ENCODE measurements around the gene SLC39A13. TPM values are rescaled to one million over a fixed set of nuclear protein-coding genes. Genes with fewer than 3 reads are reported as not detected.

Gene SLC39A13
- total RNA-seq, 1 donor from 2014 or later: 76.6 TPM

DNA sequence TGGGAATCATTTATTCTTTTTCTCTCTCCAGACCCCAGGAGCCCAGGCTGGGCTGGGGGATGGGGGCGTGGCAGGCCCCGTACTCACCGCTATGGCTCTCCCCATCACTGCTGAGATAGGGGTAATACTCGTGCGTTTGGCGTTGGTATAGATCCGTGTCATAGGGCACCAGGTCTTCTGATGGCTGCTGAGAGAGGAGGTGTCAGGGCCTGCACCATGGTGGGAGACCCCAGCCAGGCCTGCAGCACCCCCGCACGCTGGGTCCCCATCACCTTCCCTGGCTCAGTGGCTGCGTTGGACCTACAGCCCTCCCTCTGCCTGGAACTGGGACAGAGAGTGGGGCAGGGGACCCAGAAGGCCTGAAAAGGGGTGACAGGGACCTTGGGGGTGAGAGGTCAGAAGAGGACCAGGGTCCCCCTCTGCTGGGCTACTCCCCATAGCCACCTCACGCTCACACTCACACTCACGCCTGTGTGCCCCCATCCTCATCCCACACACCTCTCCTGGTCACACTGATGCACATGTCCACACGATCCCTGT, 32.8 kb upstream of the SLC39A13 start:
- FAIRE-seq: no peak
- no peak for TF ChIP-seq EZH2 (IDR thresholded peaks at IDR 0.05; ENCODE audit: insufficient read depth, low read length)
- TF ChIP-seq, protein P1, sequence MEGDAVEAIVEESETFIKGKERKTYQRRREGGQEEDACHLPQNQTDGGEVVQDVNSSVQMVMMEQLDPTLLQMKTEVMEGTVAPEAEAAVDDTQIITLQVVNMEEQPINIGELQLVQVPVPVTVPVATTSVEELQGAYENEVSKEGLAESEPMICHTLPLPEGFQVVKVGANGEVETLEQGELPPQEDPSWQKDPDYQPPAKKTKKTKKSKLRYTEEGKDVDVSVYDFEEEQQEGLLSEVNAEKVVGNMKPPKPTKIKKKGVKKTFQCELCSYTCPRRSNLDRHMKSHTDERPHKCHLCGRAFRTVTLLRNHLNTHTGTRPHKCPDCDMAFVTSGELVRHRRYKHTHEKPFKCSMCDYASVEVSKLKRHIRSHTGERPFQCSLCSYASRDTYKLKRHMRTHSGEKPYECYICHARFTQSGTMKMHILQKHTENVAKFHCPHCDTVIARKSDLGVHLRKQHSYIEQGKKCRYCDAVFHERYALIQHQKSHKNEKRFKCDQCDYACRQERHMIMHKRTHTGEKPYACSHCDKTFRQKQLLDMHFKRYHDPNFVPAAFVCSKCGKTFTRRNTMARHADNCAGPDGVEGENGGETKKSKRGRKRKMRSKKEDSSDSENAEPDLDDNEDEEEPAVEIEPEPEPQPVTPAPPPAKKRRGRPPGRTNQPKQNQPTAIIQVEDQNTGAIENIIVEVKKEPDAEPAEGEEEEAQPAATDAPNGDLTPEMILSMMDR (IDR thresholded peaks at IDR 0.05; ENCODE audit: insufficient read depth, low read depth, low read length): no peak
- H3K4me1 Mint-ChIP-seq (ENCODE audit: low read depth, unreplicated experiment): peaks cover 11% of the 10 kb centered on the region
- Histone ChIP-seq H3K79me2 (ENCODE audit: insufficient read depth, low read length) (no peaks in the 10 kb centered on the region), H3K9ac (ENCODE audit: low read length) (no peak overlapping the region), H3K4me1 (ENCODE audit: insufficient read depth, low read length) (peaks cover 6% of the 10 kb centered on the region), H2AFZ (ENCODE audit: low read depth, low read length) (no peak overlapping the region), H3K27ac (ENCODE audit: low read depth, low read length) (no peak overlapping the region), H3K4me3 (ENCODE audit: insufficient read depth, low read depth, low read length) (no peak overlapping the region), H4K20me1 (ENCODE audit: insufficient read depth, low read length) (no peaks in the 10 kb centered on the region), H3K36me3 (ENCODE audit: insufficient read depth, low read length) (no peaks in the 10 kb centered on the region), H3K27me3 (ENCODE audit: insufficient read depth, low read length) (no peaks in the 10 kb centered on the region), H3K4me2 (ENCODE audit: low read length) (no peak overlapping the region), H3K9me3 (ENCODE audit: insufficient read depth, low read depth, low read length) (no peaks in the 10 kb centered on the region)
- no peaks in the 10 kb centered on the region for H3K27me3 Mint-ChIP-seq (ENCODE audit: low read depth, unreplicated experiment)
- no peaks in the 10 kb centered on the region for H3K36me3 Mint-ChIP-seq (ENCODE audit: low read depth, unreplicated experiment)
- H3K4me3 Mint-ChIP-seq (ENCODE audit: unreplicated experiment): no peak overlapping the region
- DNase-seq (ENCODE audit: low read depth): no peak
- no peak overlapping the region for H3K27ac Mint-ChIP-seq (ENCODE audit: unreplicated experiment)
- no peaks in the 10 kb centered on the region for H3K9me3 Mint-ChIP-seq (ENCODE audit: unreplicated experiment)

DNA sequence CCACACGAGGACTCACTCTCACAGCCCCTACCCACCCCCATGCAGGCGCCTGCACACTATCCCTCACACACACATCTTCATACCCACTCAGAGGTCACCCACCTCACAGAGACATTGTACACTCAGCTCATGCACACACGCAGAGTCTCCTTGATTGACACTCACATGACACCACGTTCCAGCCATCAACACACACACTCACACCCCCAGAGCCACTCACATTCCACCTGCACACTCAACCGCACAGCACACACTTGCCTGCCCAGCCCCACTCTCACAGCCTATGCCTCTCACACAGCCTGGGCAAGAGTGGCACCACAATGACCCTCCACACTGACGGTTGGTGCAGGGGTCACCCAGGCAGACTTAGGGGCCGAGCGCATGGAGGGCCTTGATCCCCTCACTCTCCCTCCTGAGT, 32.3 kb upstream of the SLC39A13 start:
- no peak overlapping the region for H3K27ac Mint-ChIP-seq (ENCODE audit: unreplicated experiment)
- H3K9me3 Mint-ChIP-seq (ENCODE audit: unreplicated experiment): no peaks in the 10 kb centered on the region
- no peaks in the 10 kb centered on the region for H3K9me3 ChIP-seq (ENCODE audit: insufficient read depth, low read depth, low read length)
- no peaks in the 10 kb centered on the region for H3K36me3 Mint-ChIP-seq (ENCODE audit: low read depth, unreplicated experiment)
- H3K27me3 ChIP-seq (ENCODE audit: insufficient read depth, low read length): no peaks in the 10 kb centered on the region
- H3K4me3 ChIP-seq (ENCODE audit: insufficient read depth, low read depth, low read length): no peak overlapping the region
- no peak overlapping the region for H3K27ac ChIP-seq (ENCODE audit: low read depth, low read length)
- H3K36me3 ChIP-seq (ENCODE audit: insufficient read depth, low read length): no peaks in the 10 kb centered on the region
- no peaks in the 10 kb centered on the region for H4K20me1 ChIP-seq (ENCODE audit: insufficient read depth, low read length)
- no peak overlapping the region for H3K9ac ChIP-seq (ENCODE audit: low read length)
- no peak overlapping the region for H2AFZ ChIP-seq (ENCODE audit: low read depth, low read length)
- FAIRE-seq (no peak), DNase-seq (ENCODE audit: low read depth) (no peak)
- peaks cover 6% of the 10 kb centered on the region for H3K4me1 ChIP-seq (ENCODE audit: insufficient read depth, low read length)
- H3K27me3 Mint-ChIP-seq (ENCODE audit: low read depth, unreplicated experiment): no peaks in the 10 kb centered on the region
- H3K79me2 ChIP-seq (ENCODE audit: insufficient read depth, low read length): no peaks in the 10 kb centered on the region
- TF ChIP-seq, protein P1 (IDR thresholded peaks at IDR 0.05; ENCODE audit: insufficient read depth, low read depth, low read length): no peak
- H3K4me1 Mint-ChIP-seq (ENCODE audit: low read depth, unreplicated experiment): peaks cover 11% of the 10 kb centered on the region
- no peak overlapping the region for H3K4me2 ChIP-seq (ENCODE audit: low read length)
- H3K4me3 Mint-ChIP-seq (ENCODE audit: unreplicated experiment): no peak overlapping the region

DNA sequence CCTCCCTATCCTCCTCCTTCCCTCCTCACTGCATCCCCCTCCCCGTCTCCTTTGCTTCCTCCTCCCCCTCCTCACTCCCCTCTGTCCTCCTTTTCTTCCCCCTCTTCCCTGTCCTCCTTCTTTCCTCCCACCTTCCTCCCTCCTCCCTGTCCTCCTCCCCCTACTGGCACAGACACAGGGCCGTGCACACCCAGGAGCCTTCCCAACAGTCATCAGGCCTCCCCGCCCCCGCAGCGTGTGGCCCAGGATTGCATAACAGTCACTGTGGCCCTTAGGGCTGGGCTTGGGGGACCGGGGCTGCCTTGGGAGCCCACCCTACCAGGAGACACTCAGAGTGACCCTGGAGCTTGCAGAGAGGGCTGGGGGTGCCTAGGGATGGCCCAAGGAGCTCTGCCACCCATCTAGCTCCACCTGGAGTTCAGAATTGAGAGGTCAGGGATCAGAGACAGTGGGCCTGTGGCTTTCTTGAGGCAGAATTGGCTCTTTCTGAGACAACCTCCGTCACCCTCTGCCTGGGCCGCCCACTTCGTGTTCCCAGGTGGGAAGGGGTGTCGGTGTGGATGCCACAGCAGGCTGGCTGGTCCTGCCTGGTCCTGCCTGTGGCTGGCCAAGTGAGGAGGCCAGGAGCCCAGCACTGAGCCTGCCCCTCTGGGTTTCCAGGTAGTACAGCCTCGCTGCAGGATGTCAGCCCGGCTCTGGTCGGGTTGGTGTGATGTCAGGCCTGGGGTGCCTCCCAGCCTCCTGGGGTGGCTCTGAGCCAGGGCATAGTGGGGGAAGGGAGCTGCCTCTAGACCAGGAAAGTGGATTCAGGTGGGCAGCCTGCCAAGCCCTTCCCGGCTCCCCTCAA, 31.6 kb upstream of the SLC39A13 start:
- H3K27me3 Mint-ChIP-seq (ENCODE audit: low read depth, unreplicated experiment): no peaks in the 10 kb centered on the region
- FAIRE-seq: no peak

More for the DNA sequence above, 31.6 kb upstream of the SLC39A13 start:
- Histone ChIP-seq H3K9ac (ENCODE audit: low read length) (no peak overlapping the region), H3K4me2 (ENCODE audit: low read length) (no peak overlapping the region), H3K9me3 (ENCODE audit: insufficient read depth, low read depth, low read length) (no peaks in the 10 kb centered on the region), H3K36me3 (ENCODE audit: insufficient read depth, low read length) (no peaks in the 10 kb centered on the region), H3K4me3 (ENCODE audit: insufficient read depth, low read depth, low read length) (no peak overlapping the region), H3K4me1 (ENCODE audit: insufficient read depth, low read length) (peaks cover 6% of the 10 kb centered on the region), H3K27me3 (ENCODE audit: insufficient read depth, low read length) (no peaks in the 10 kb centered on the region), H2AFZ (ENCODE audit: low read depth, low read length) (no peak overlapping the region), H4K20me1 (ENCODE audit: insufficient read depth, low read length) (no peaks in the 10 kb centered on the region), H3K27ac (ENCODE audit: low read depth, low read length) (no peak overlapping the region), H3K79me2 (ENCODE audit: insufficient read depth, low read length) (no peaks in the 10 kb centered on the region)
- no peak for DNase-seq (ENCODE audit: low read depth)
- TF ChIP-seq, protein P1 (IDR thresholded peaks at IDR 0.05; ENCODE audit: insufficient read depth, low read depth, low read length): no peak
- no peak for TF ChIP-seq EZH2 (IDR thresholded peaks at IDR 0.05; ENCODE audit: insufficient read depth, low read length)
- peaks cover 11% of the 10 kb centered on the region for H3K4me1 Mint-ChIP-seq (ENCODE audit: low read depth, unreplicated experiment)
- H3K27ac Mint-ChIP-seq (ENCODE audit: unreplicated experiment): no peak overlapping the region
- H3K9me3 Mint-ChIP-seq (ENCODE audit: unreplicated experiment): no peaks in the 10 kb centered on the region
- no peak overlapping the region for H3K4me3 Mint-ChIP-seq (ENCODE audit: unreplicated experiment)
- no peaks in the 10 kb centered on the region for H3K36me3 Mint-ChIP-seq (ENCODE audit: low read depth, unreplicated experiment)
